ENCODE measurements around the gene ICA1.

DNA sequence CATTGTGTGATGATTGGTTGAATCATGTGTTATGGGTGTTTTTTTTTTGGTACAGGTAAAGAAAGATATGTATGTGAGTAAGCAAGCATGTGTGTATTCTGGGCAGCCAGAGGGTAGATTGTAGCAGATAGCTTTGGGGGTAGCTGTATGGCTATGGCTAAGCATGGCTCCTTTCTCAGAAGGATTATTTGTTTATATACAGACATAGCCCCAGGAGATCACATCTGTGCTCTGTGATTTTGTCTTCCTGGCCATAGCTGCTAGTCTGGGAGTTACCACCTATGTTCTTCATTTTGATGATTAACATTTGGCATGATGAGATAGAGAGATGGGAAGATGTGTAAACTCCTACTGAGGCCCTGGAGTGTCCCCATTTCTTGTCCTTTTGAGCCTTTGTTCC is 23.2 kb upstream of the ICA1 start:
- TF ChIP-seq EZH2 (IDR thresholded peaks at IDR 0.05) = no peak
- no peak for TF ChIP-seq POLR2AphosphoS5 (IDR thresholded peaks at IDR 0.05; ENCODE audit: borderline replicate concordance, low read depth, low read length)
- no peak for TF ChIP-seq FOXP2 (optimal IDR thresholded peaks at IDR 0.05; ENCODE audit: control extremely low read depth, extremely low read length, insufficient read depth)

All from SK-N-MC (cell line).